A673 (cell line): Measurements from ENCODE around the gene PADI3.

Source experiments
- EZH2 ChIP-seq: fragments of 200-600 bp; sonication (generic); IDR thresholded peaks from 2 replicates; pipeline ENCODE4 v1.6.1; 2017; ENCODE audit warnings: borderline replicate concordance, low read depth, mild to moderate bottlenecking, mixed read lengths, antibody characterized with exemption, low read length; ENCODE audit not compliant: poor library complexity, severe bottlenecking
- TF ChIP-seq, protein P1 (sequence below): fragments of 300-800, 200-600 bp; sonication (generic); conservative IDR thresholded peaks from 2 replicates; pipeline ENCODE4 v1.5.1; 2017; ENCODE audit warnings: low read depth, mild to moderate bottlenecking, antibody characterized with exemption, low read length, moderate library complexity, mixed read lengths

DNA sequence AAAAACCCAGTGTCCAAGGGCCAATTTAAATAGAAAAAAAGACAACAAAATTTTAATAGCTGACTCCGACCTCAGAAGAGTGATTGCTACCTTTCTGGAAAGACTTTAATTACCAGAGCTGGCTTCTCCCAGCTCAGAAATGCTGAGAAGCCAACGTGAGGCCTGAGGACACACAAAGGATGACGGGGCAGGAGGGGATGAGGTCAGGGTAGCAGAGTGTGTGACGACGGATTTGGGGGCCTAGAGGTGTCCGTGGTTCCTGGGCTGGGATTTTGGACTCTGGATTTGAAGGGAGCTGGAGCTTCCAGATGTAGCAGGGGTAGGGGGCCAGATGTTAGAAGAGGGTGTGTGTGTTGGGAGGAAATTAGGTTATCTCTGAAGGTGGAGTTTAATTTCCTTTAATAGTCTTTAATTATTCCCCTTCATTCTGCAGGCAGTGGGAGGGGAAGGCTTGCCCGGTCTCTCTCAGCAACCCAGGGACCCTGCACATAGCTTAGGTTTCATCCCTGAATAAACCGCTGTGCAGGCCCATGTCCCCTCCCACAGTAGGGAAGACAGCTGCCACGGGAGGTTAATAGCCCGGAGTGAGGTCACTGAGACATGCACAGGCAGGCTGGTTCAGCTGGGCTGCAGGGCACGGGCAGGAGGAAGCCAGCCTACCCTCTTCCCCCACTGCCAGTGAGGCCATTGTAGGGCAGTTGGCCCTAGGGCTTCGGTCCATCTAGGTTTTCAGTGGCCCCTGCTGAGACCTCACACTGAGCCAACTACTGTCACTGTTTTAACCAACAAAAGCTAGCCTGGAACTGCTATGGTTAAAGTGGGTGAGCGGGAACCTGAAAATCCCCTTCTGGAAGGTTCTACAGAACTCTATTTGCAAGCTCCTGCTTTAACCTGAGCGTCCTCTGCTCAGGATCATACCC, 3.8 kb upstream of the PADI3 start:
- TF ChIP-seq, protein P1, sequence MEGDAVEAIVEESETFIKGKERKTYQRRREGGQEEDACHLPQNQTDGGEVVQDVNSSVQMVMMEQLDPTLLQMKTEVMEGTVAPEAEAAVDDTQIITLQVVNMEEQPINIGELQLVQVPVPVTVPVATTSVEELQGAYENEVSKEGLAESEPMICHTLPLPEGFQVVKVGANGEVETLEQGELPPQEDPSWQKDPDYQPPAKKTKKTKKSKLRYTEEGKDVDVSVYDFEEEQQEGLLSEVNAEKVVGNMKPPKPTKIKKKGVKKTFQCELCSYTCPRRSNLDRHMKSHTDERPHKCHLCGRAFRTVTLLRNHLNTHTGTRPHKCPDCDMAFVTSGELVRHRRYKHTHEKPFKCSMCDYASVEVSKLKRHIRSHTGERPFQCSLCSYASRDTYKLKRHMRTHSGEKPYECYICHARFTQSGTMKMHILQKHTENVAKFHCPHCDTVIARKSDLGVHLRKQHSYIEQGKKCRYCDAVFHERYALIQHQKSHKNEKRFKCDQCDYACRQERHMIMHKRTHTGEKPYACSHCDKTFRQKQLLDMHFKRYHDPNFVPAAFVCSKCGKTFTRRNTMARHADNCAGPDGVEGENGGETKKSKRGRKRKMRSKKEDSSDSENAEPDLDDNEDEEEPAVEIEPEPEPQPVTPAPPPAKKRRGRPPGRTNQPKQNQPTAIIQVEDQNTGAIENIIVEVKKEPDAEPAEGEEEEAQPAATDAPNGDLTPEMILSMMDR = no peak
- TF ChIP-seq EZH2 = no peak
